ENCODE results near the gene IL20RA.

GRCh38 chr6:136968837-136969236, 75.9 kb downstream of the IL20RA start:
- TF ChIP-seq POLR2AphosphoS5 (IDR thresholded peaks at IDR 0.05; ENCODE audit: low read depth, low read length) = no peak
- no peak for TF ChIP-seq CHD1 (IDR thresholded peaks at IDR 0.05; ENCODE audit: low read depth, low read length)
- TF ChIP-seq KDM1A (IDR thresholded peaks at IDR 0.05; ENCODE audit: borderline replicate concordance, low read length) = no peak
- TF ChIP-seq CTCF (IDR thresholded peaks at IDR 0.05; ENCODE audit: control extremely low read depth in 1 of 3, insufficient read depth in 1 of 3, low read depth in 1 of 3, low read length in 3 of 3) = no peak
- TF ChIP-seq SIN3A (conservative IDR thresholded peaks at IDR 0.05 in 1 of 2, IDR thresholded peaks at IDR 0.05 in 1 of 2; ENCODE audit: low read depth in 1 of 2, low read length in 2 of 2) = no peak
- TF ChIP-seq RAD21 (IDR thresholded peaks at IDR 0.05 in 1 of 2, conservative IDR thresholded peaks at IDR 0.05 in 1 of 2; ENCODE audit: low read depth in 2 of 2, low read length in 2 of 2) = no peak
- TF ChIP-seq NRF1 (IDR thresholded peaks at IDR 0.05; ENCODE audit: low read depth, low read length) = no peak
